OCI-LY1 (cell line): Measurements from ENCODE around the gene HOTAIR.

ENCODE experiments used
- EZH2 ChIP-seq: fragments of 200-600 bp; sonication (generic), shearing (Covaris generic); IDR thresholded peaks from 2 replicates; pipeline ENCODE4 v1.8.0; 2017; ENCODE audit warnings: borderline replicate concordance, mixed run types, mild to moderate bottlenecking, antibody characterized with exemption, low read length, moderate library complexity, mixed read lengths
- TF ChIP-seq, protein P1 (sequence below): fragments of 200-600 bp; sonication (generic), shearing (Covaris generic); IDR thresholded peaks from 2 replicates; pipeline ENCODE4 v1.5.1; 2017; ENCODE audit warnings: mild to moderate bottlenecking, antibody characterized with exemption, low read length, moderate library complexity, mixed read lengths

DNA sequence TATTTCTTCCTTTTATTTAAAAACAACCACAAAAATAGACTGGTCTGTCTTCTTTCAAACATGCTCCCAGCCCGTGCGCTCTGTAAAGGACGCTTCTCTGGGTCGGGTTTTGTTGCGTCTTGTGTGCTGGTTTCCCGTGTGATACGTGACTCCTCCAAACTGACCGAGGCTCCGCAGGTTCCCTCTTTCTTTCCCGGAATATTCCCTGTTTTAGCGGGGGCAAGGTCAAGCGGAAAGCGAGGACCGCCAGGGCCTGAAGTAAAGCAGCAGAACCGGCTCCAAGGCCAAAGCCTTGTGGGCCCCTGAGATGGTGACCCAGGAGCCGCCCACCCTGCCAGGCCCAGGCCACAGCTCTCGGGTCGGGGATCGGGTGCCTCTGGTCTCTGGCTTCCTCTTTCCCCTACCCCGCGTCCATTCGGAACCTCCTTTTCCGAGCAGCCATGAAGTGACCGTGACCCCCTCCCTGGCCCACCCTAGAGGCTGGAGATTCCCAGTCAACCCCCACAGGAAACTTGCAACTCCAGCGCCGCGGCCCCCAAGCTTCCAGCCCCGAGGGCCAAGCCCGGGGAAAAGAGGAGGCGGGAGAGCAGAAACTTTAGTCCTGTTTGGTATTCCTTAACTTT is 9.3 kb upstream of the HOTAIR start:
- TF ChIP-seq, protein P1, sequence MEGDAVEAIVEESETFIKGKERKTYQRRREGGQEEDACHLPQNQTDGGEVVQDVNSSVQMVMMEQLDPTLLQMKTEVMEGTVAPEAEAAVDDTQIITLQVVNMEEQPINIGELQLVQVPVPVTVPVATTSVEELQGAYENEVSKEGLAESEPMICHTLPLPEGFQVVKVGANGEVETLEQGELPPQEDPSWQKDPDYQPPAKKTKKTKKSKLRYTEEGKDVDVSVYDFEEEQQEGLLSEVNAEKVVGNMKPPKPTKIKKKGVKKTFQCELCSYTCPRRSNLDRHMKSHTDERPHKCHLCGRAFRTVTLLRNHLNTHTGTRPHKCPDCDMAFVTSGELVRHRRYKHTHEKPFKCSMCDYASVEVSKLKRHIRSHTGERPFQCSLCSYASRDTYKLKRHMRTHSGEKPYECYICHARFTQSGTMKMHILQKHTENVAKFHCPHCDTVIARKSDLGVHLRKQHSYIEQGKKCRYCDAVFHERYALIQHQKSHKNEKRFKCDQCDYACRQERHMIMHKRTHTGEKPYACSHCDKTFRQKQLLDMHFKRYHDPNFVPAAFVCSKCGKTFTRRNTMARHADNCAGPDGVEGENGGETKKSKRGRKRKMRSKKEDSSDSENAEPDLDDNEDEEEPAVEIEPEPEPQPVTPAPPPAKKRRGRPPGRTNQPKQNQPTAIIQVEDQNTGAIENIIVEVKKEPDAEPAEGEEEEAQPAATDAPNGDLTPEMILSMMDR = no peak
- no peak for TF ChIP-seq EZH2
